HG03521 (cell line): ENCODE data around the gene CRY1.

ENCODE experiments used
- ATAC-seq: cut with Tn5 transposase; IDR thresholded peaks from one replicate; pipeline ENCODE4 v1.9.1; 2021; ENCODE audit warnings: mild to moderate bottlenecking, moderate library complexity; ENCODE audit not compliant: unreplicated experiment

CRY1 gene

DNA sequence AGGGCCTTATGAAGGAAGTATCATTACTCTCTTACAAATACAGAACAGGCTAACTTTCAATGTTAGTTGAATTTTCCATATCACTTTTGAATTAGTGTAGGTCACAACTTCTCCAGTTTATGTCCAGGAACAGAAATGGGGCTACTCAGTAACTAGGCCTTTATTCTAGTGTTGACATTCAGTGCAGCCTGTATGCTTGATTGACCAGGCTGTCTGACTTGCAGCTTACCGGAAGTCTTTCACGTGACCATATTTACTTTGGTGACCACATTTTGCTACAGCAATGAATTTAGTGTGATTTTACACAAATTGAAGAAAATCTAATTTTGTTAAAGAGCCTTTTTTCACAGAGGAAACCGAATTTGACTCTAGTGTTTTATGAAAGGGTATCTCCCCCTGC, 118.8 kb downstream of the CRY1 start:
- peak; percentile 79 for ATAC-seq

DNA sequence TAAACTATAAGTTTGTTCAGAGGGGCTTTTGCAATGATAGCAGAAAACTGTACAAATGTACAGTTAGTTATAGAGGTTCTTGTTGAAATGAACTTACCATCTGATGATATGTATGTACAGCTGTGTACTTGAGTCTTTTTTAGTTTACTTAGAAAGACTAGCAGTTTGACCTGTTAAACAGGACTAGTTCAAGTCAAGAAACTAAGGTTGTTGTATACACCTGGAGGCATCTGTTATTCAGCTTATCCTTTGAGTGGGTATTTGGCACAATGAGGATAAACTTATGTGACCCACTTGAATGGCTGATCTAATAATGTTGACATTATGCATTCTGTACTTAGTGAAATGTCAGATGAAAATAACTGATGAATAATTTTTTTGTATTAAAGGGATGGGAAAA, 119.8 kb downstream of the CRY1 start:
- no peak for ATAC-seq

DNA sequence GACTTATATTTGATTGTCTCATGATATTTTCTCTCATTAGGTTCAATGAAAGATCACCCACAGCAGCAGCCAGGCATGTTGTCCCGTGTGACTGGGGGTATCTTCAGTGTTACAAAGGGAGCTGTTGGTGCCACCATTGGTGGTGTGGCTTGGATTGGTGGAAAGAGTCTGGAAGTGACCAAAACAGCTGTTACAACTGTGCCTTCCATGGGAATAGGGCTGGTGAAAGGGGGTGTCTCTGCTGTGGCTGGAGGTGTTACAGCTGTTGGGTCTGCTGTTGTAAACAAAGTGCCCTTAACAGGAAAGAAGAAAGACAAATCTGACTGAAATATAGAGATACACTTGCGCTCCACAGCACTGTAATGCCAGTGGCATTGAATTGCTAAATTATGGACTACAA, 122.3 kb downstream of the CRY1 start:
- no peak for ATAC-seq

DNA sequence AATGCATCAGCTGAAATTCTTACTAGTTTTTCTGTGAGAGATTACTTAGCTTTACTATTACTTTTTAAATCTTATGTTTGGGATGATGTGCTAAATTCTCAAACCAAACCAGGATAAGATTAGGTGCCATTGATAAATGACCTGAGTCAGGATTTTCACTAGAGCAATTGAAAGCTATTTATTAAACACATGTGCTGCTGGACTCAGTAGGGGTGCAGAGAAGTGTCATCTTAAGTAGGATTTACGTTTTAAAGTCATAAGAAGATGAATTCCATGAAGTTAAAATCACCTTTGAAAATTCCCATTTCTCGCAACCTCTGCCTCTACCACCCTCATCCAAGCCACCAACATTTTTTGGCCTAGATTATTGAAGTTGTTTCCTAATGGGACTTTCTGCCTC, 128.8 kb downstream of the CRY1 start:
- no peak for ATAC-seq

DNA sequence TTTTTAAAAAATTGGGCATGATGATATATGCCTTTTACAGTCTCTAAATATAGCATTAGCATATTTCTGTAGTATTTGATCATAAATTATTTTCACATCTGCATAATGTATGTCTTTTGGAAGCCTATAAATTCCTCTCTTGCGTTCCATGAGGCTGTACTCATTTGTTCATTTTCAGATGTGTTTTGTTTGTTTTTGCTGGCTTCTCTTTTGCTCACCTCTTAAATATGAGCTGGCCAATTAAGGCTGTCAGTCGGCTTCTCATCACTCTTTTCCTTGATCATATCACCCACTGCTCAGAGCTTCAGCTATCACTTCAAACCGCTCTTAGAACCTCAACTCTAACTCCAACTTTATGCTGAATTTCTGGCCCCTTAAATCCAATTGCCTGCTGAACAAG, 131.1 kb downstream of the CRY1 start:
- no peak for ATAC-seq

DNA sequence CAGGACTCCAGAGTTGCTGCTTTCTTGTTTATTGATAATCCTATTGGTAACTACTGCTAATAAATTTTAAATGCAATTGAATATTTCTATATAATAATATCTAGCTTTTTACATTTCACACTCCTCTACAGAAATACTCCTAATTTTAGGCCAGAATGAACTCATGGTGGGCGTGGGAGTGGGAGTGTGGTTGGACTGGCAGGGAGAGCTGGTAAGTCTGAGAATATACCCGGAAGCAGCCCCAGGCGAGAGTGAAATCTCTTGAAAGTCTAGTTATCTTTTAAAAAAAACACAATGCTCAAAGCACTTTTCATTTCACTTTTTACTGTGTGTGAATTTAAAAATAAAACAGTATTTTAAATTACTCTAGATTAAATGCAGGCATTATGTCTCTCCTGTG, 132.9 kb downstream of the CRY1 start:
- no peak for ATAC-seq

DNA sequence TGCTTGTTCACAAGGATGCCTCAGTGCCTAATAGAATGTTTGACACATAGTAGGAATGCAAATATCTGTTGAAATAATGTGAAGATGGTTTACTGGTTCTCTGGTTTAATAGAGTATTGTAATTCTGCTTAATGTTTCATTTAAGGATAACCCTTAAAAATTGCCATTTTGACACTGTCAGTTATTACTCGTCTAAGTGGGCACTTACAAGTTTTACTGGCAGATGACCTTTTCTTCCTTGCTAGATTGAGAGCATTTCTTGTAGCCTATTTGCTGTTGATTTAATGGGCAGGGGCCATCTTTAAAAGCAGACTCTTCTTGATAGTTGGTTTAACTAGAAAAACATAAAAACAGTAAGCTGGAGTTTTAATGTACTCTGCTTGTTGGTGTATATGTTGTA, 135.8 kb downstream of the CRY1 start:
- ATAC-seq, result no peak

DNA sequence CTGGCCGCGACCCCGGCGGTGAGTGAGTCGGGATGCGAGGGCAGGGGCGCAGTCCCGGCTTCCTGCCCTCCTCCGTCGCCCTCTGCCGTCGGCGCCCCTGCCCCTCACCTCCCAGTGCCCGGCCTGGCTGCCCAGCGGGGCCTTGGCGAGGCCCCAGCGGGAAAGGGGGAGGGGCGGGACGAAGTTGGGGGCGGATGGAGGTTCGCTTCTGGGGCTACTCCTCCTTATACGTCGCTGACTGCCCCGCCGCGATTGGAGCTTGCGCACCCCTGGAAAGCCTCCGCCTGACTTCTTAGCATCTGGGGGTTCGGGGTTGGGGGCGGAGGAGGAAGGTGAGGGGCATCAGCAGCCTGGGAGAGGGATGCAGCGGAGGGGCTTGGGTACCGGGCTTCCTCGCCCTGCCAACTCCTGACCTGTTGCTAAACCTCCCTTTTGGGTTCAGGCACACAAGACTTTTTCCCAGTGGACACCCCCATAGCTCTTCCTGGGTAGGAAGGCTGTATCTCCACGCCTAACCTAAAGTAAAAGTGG, 137.2 kb downstream of the CRY1 start:
- peak; percentile 35 for ATAC-seq

DNA sequence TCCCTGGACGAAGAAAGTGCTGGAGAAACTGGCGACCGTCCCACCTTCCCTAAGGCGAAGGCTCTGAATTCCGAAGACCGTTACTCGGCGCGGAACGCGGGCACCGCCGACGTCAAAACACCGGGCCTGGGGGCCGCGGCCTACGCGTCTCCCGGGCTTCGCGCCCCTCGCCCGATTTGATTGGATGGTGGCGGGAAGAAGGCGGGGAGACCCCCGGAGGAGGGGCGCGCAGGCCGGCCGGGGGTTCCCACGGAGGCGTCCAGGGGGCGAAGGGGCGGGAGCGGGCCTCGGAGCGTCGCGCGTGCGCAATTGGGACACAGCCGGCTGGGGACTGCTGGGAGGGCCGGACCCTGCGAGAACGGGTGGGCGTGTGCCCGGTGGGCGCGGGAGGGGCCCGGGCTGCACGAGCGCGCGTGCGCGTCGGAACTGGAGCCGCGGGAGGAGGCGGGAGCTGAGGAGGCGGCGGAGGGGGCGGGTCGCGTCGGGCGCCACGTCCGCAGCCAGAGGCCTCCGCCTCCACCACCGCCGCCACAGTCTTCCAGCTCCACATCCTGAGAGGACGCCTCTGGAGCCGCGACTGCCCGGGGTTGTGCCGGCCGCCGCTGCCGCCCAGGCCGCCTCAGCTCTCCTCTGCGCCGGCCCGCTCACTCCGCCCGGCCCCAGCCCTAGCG, 137.8 kb downstream of the CRY1 start, which contains the start of gene TMEM263:
Gene TMEM263, plus strand, starts transcription at position 531 of the 671 bp plus-strand sequence. CDS start 11,210 bp downstream, outside the sequence.
- peak; percentile 83 for ATAC-seq

DNA sequence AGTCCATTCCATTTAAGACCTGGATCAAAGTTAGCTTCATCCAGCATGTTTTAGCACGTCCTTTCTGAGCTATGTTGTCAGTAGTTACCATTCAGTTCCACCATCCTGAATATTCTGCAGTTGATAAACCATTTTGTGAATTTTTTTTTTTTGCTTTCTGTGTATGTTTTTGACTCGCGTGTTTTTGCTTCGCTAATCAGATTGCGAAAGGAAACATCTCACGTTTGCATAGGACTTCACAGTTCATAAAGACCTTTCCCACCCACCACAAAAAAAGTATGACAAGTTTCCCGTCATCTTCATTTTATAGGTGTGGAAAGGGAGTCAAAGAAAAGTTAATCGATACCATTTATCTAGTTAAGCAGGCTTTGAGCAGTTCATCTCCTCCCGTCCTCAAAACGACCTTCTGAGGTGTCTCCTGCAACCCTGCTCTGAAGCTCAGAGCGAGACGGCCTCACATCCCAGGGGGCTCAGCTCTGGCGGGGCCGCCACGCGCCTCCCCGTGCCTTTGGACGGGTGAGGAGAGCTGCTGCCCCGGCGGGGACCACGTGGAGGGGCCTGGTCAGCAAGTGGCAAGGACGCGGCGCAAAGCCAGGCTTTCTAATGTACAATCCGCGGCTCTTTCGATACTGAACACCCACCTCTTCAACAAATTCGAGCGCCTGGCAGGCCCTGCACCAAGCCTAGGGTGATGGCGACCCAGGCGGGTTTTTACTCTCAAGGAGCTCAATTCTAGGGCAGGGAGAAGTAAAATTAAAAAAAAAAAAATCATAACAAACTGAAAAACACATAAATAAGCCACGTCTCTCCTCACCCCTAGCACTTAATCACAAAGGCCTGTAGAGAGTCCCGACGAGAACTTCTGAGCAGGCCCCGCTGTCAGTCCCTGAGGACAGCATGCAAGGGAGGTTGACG, 138.6 kb downstream of the CRY1 start:
- ATAC-seq, result peak; percentile 3

DNA sequence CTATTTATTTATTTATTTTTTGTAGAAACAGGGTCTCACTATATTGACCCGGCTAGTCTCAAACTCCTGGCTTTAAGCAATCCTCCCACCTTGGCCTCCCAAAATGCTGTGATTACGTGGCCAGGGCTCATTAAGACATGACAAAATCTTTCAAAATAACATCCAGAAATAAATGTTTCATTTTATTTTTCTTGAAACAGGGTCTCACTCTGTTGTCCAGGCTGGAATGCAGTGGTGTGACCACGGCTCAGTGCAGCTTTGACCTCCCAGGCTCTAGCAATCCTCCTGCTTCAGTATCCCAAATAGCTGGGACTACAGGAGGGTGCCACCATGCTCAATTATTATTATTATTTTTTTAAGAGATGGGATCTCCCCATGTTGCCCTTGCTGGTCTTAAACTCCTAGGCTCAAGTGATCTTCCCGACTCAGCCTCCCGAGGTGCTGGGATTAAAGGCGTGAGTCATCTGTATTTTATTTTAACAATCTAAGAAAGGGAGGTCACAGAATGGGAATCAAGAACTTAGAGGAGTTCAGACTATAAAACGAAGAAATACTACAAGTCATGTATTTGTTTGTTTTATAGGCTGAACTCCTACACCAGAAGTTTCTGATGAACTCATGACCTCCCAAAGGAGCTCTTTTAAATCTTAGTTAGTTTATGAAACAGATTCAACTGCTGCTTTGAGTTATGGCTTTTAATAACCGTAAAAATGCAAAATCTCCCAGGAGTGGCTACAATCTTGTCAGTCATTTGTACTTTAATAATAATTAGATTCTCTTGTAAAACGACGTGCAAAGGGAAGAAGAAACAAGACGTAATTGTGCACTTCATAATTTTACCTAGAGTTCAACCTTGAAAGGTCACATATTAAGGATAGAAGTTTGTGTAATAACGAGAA, 139.7 kb downstream of the CRY1 start:
- no peak for ATAC-seq

DNA sequence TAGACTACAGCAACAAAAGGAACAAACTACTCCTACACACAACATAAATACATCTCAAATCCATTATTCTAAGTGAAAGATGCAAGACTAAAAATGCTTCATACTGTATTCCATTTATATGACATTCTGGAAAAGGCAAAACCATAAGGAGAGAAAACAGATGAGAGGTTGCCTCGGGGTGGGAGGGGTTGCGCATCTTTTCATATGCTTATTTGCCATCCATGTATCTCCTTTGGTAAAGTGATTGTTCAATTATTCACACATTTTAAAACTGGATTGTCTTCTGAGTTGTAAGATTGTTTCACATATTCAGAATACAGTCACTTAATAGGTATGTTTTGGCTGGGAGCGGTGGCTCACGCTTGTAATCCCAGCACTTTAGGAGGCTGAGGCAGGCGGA, 142.8 kb downstream of the CRY1 start:
- no peak for ATAC-seq

DNA sequence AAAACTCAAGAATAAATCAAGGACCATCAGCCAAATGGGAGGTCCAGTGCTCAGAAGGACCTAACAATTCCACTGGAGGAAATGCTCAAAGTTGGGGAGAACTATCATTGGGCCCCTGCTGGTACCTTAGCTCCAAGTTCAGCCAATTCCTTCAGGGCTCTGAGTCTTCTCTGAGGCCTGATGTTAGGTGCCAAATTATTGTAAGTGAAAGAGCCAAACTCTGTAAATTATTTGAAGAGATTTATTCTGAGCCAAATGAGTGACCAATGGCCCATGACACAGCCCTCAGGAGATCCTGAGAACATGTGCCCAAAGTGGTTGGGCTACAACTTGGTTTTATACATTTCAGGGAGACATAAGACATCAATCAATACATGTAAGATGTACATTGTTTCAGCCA, 145.9 kb downstream of the CRY1 start:
- no peak for ATAC-seq

DNA sequence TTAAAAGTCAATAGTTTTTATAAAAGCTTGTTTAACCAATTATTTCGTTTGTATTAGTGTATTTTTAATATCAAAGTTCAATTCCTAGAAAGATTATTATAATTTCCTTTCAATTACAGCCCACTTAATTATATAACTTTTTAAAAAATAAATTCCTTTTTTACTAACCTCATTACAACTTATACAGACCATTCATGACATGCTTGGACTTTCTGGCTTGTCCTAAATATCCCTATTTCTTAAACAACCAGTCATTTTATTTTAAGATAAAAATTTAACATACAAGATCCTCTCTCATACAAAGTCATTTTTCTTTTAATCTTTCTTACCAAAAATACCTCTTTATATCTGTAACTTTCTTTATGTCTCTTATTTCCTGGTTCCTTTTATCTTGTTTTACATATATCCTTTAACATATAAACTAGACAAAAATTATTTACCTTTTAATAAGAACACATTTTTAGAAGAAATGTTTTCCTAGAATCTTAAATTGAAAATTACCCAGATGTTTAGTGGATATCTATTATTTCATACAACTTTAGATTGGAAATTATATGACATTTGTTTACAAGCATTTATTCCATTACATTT, 148.0 kb downstream of the CRY1 start:
- no peak for ATAC-seq

DNA sequence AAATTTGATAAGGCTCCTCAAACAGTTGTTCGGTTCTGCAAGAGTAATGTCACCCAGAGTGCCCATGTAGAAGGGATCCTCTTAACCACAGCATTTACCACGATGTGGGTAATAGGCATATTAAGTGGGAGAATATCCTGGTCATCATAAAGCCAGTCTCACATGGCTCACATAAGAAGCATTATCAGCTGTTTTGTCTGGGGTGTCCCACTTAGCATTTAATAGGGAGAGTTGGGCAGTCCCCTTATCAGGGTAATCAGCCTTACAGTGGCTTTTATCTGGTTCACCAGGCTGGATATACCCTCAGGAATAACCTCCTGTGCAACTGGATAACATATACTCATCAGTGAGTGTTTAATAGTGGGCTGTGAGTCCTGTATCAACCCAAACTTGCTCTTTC, 150.6 kb downstream of the CRY1 start:
- no peak for ATAC-seq

DNA sequence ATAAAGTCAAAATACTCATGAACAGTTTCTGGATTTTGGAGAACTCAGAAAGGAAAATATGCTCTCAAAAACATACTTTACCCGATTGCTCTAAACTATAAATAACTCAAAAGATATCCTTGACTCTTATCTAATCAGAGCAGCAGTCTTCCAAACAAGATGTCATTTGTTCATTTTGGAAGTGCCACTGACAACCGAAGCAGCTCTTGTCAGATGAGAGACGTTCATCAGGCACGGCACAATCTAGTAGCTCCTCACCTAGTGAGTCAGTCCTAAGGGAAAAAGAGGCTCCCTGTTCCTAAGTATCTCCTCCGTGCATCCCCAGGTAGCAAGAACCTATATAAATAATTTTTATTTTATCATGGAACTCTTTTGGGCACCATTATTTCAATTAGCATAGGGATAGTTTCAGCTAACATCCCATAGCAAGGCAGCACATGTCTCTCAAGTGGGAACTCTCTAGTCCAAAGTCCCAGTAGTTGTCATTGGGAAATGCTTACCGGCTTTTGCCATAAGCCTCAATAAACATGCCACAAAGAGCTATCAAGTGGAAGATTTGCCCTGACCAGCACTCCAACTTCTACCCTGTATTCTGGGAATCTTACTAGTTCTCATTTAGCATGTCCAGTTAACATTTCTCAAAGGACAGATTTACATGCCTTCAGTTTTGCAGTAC, 151.7 kb downstream of the CRY1 start:
- ATAC-seq, result no peak
